K562 (cell line): Measurements from ENCODE around the gene SELENOO. TPM values are rescaled to one million over a fixed set of nuclear protein-coding genes. Genes with fewer than 3 reads are reported as not detected.

Experiments used
- ATAC-seq: fragments of 200-7000 bp; cut with Tn5 transposase; 3 replicates; pipeline ENCODE4 v1.9.1; 2020; ENCODE audit warnings: moderate library complexity
- BruUV-seq: library from RNA; stranded (reverse); fragments of 400-500 nt; replicated peaks from 2 replicates; lab custom pipeline; 2021; lab: Mats Ljungman, UMichigan
- CTCF ChIA-PET: fragments of 300-600 bp; formaldehyde crosslinking; extraction: SDS; loops from one replicate; lab custom pipeline; 2021; ENCODE audit warnings: low intra/inter-chr PET ratio; lab: Yijun Ruan, JAX
- POLR2A ChIA-PET: fragments of 300-600, 350-650 bp; sonication (Branson Sonifier 250); formaldehyde crosslinking; extraction: SDS; loops from one replicate; lab custom pipeline; 2021; ENCODE audit warnings: antibody characterized with exemption, inconsistent platforms; lab: Yijun Ruan, JAX
- DNase-seq, 4 experiments: peaks; one replicate each; pipeline versions ENCODE4 v3.0.0 to v3.0.0-alpha.2; 2011 to 2018; ENCODE audit warnings: low spot score in 3 of 4, mixed read lengths in 3 of 4; ENCODE audit errors: extremely low read depth in 1 of 4
- FAIRE-seq: peaks from 2 replicates; lab custom pipeline; 2011; peaks lifted over from hg19 to GRCh38; lab: Jason Lieb, UNC
- H2AFZ ChIP-seq: 2 replicates; pipeline ENCODE4 v1.6.0; 2011; ENCODE audit warnings: low read depth, low read length, control low read depth, inconsistent platforms
- H3K27ac ChIP-seq: fragments of 200-600 bp; 3 replicates; pipeline ENCODE4 v1.8.0; 2011; ENCODE audit warnings: low read depth, mild to moderate bottlenecking, control low read depth, inconsistent platforms, low read length, moderate library complexity, mixed read lengths; ENCODE audit errors: extremely low read depth
- H3K27me3 ChIP-seq, 2 experiments: fragments of 300-600 bp in 1 of 2; 2 replicates in 1 of 2; 3 replicates in 1 of 2; pipeline versions ENCODE4 v1.6.0 to v1.8.0; 2011; ENCODE audit warnings: inconsistent platforms in 2 of 2, low read length in 2 of 2, mild to moderate bottlenecking in 1 of 2, mixed read lengths in 1 of 2, moderate library complexity in 1 of 2; ENCODE audit not compliant: control insufficient read depth in 2 of 2, insufficient read depth in 2 of 2
- H3K36me3 ChIP-seq: fragments of 300-600 bp; 3 replicates; pipeline ENCODE4 v1.8.0; 2011; ENCODE audit warnings: mild to moderate bottlenecking, low read length, inconsistent platforms; ENCODE audit not compliant: control insufficient read depth, insufficient read depth
- H3K4me1 ChIP-seq, 2 experiments: fragments of 200-600 bp in 1 of 2; replicated peaks in 1 of 2; 2 replicates in 1 of 2; 3 replicates in 1 of 2; pipeline versions ENCODE4 v1.5.1 to v1.8.0; 2011; ENCODE audit warnings: inconsistent platforms in 2 of 2, low read length in 2 of 2, mild to moderate bottlenecking in 1 of 2, mixed read lengths in 1 of 2, moderate library complexity in 1 of 2; ENCODE audit not compliant: control insufficient read depth in 2 of 2, insufficient read depth in 2 of 2
- H3K4me2 ChIP-seq: 2 replicates; pipeline ENCODE4 v1.6.1; 2011; ENCODE audit warnings: low read length, control low read depth, inconsistent platforms, mixed read lengths; ENCODE audit not compliant: insufficient read depth
- H3K4me3 ChIP-seq: fragments of 200-600 bp; sonication (generic), shearing (Covaris generic); 2 replicates; pipeline ENCODE4 v1.5.1; 2016; ENCODE audit warnings: control low read depth, inconsistent platforms
- H3K79me2 ChIP-seq: fragments of 200-600 bp; 3 replicates; pipeline ENCODE4 v1.8.0; 2011; ENCODE audit warnings: low read length, inconsistent platforms; ENCODE audit not compliant: control insufficient read depth, insufficient read depth
- H3K9ac ChIP-seq, 2 experiments: 2 replicates each; pipeline versions ENCODE4 v1.6.0 to v1.6.1; 2011; ENCODE audit warnings: low read depth in 2 of 2, low read length in 2 of 2, control low read depth in 1 of 2, inconsistent platforms in 1 of 2, mild to moderate bottlenecking in 1 of 2, mixed read lengths in 1 of 2; ENCODE audit not compliant: insufficient read depth in 1 of 2
- H3K9me1 ChIP-seq: one replicate; pipeline ENCODE4 v1.6.0; 2011; ENCODE audit warnings: inconsistent platforms, mild to moderate bottlenecking, low read length, moderate library complexity; ENCODE audit not compliant: control insufficient read depth, insufficient read depth
- H3K9me3 ChIP-seq: replicated peaks from 2 replicates; pipeline ENCODE4 v1.5.1; 2011; ENCODE audit warnings: low read depth, low read length, inconsistent platforms; ENCODE audit not compliant: control insufficient read depth, insufficient read depth
- H4K20me1 ChIP-seq: replicated peaks from 2 replicates; pipeline ENCODE4 v1.6.1; 2011; ENCODE audit warnings: low read length, inconsistent platforms, mixed read lengths; ENCODE audit not compliant: control insufficient read depth, insufficient read depth
- CBFA2T2 ChIP-seq: fragments of 450-650 bp; conservative IDR thresholded peaks from 2 replicates; pipeline ENCODE4 v1.6.1; 2017; ENCODE audit warnings: mild to moderate bottlenecking
- HDGF ChIP-seq: fragments of 450-650 bp; IDR thresholded peaks from 2 replicates; pipeline ENCODE4 v1.6.1; 2016
- RERE ChIP-seq: sonication (generic); formaldehyde crosslinking; IDR thresholded peaks from 2 replicates; pipeline ENCODE4 v1.8.0; 2023; ENCODE audit warnings: missing genetic modification reagents, mild to moderate bottlenecking, borderline replicate concordance
- ZNF644 ChIP-seq: fragments of 200-800 bp; sonication (Bioruptor generic); IDR thresholded peaks from 2 replicates; pipeline ENCODE4 v1.6.1; 2016; ENCODE audit warnings: low read depth, missing genetic modification characterization, missing compliant biosample characterization
- WGBS: fragments of 100-300 bp; shearing (Covaris generic); methylation state at CpG from one replicate; pipeline ENCODE4 v1.1.6; 2016; ENCODE audit warnings: low coverage, mixed read lengths; ENCODE audit not compliant: insufficient coverage; ENCODE audit errors: missing lambda C conversion rate; 5-methylcytosine and 5-hydroxymethylcytosine counted together
- in situ Hi-C: fragments of 300-500 bp; cut with MboI; formaldehyde crosslinking; loops from 4 replicates; pipeline ENCODE4 v1.15.0; 2018; ENCODE audit warnings: inconsistent platforms, mixed read lengths
- intact Hi-C: fragments of 100-400 bp; cut with micrococcal nuclease; formaldehyde crosslinking; loops from 2 replicates; pipeline ENCODE4 v1.14.2; 2022
- polyA plus RNA-seq, 8 experiments: library from polyadenylated mRNA; depleted of rRNA in 4 of 8; stranded (reverse) in 5 of 8; unstranded in 3 of 8; fragments of >200 nt; fragmentation: Nextera tagmentation in 2 of 8; fragmentation: Illumina TruSeq in 1 of 8; extraction: Ambion mirVana in 2 of 8; extraction: Trizol in 1 of 8; gene quantifications; 2 replicates each; pipeline versions ENCODE4 v1.2.1 to v1.2.3, GENCODE V29; 2011 to 2014; ENCODE audit warnings: inconsistent platforms in 1 of 8, missing spikeins in 1 of 8
- total RNA-seq, 7 experiments: library from RNA; depleted of rRNA in 6 of 7; stranded (reverse); fragments of >200 nt in 6 of 7; fragmentation: Illumina TruSeq in 2 of 7; extraction: Trizol in 2 of 7; gene quantifications; 2 replicates each; pipeline versions ENCODE4 v1.2.1 to v1.2.3, GENCODE V29; 2011 to 2021; ENCODE audit warnings: low replicate concordance in 1 of 7

Gene SELENOO
- total and polyA plus RNA-seq, 9 of the 15 experiments (the other 6 are each of a cell fraction or from before 2014, with no cell fraction given) = 0.37 to 24.9 (median 8.3) TPM

DNA sequence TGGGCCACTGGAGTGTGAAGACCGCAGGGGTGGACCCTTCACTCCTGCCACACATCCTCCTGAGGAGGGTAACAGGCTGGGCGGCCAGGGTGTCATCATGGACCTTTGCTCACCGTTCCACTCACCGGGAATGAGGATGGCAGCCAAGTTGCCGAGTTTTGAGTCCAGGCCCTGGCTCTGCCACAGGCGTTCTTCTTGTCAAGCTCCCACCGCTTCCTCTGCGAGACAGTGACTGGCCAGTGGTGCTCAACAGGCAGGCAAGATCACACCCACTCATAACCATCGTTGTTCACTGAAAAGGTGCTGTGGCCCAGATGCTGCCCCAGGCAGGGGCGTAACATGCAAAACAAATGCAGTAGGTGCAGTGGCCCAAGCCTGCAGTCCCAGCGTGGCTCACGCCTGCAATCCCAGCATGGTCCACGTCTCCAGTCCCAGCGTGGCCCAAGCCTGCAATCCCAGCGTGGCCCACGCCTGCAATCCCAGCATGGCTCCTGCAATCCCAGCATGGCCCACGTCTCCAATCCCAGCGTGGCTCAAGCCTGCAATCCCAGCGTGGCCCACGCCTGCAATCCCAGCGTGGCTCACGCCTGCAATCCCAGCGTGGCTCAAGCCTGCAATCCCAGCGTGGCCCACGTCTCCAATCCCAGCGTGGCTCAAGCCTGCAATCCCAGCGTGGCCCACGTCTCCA is 35.2 kb upstream of the SELENOO start:
- no TSS peak for BruUV-seq
- Histone ChIP-seq H2AFZ (no peak overlapping the region), H3K4me1 (peaks cover 7 to 23% of the 10 kb centered on the region in 2 experiments; a peak in 4 of 5 replicates), H3K79me2 (no peaks in the 10 kb centered on the region), H3K27ac (no peak overlapping the region), H3K9ac (no peak overlapping the region), H3K4me3 (no peak overlapping the region), H4K20me1 (no peaks in the 10 kb centered on the region), H3K4me2 (no peak overlapping the region), H3K36me3 (no peaks in the 10 kb centered on the region), H3K9me1 (no peaks in the 10 kb centered on the region), H3K9me3 (no peaks in the 10 kb centered on the region), H3K27me3 (0 out of 5 replicates have a peak, but pooled peaks cover 0 to 5% of the 10 kb centered on the region in 2 experiments)
- WGBS = 64% methylated on average over 16 of the region's 28 CpGs
- ChIA-PET CTCF (no interaction called here), POLR2A (interaction anchor here (0.6 kb wide), 1 partner anchor 16 kb away, joined by 4 read pairs; no protein-coding TSS in a partner anchor)
- DNase-seq (no peak), FAIRE-seq (no peak), ATAC-seq (no peak)
- TF ChIP-seq RERE (CRISPR knock-in tag) = no peak
- no peak for TF ChIP-seq HDGF
- no peak for TF ChIP-seq CBFA2T2
- TF ChIP-seq ZNF644 = no peak
- intact Hi-C loops = no loop called here
- in situ Hi-C loops = no loop called here
